Endodermal cell (in vitro differentiated cells): ENCODE results near the gene TBRG1. TPM values are rescaled to one million over a fixed set of nuclear protein-coding genes. Genes with fewer than 3 reads are reported as not detected.

ENCODE experiments used
- DNase-seq: peaks from one replicate; pipeline ENCODE4 v3.0.0-alpha.2; 2017
- H3K27ac ChIP-seq: 2 replicates; pipeline ENCODE4 v1.5.1; 2013; ENCODE audit warnings: mild to moderate bottlenecking, low read depth, low read length, moderate library complexity
- H3K27me3 ChIP-seq: 2 replicates; pipeline ENCODE4 v1.6.1; 2013; ENCODE audit warnings: mild to moderate bottlenecking, low read length, moderate library complexity; ENCODE audit not compliant: insufficient read depth, control insufficient read depth, poor library complexity, severe bottlenecking
- H3K36me3 ChIP-seq: 2 replicates; pipeline ENCODE4 v1.7.0; 2013; ENCODE audit warnings: mild to moderate bottlenecking, low read length, moderate library complexity; ENCODE audit not compliant: control insufficient read depth, insufficient read depth
- H3K4me1 ChIP-seq: one replicate; pipeline ENCODE4 v1.7.0; 2013; ENCODE audit warnings: low read length; ENCODE audit not compliant: control insufficient read depth, insufficient read depth
- H3K4me3 ChIP-seq: 2 replicates; pipeline ENCODE4 v1.5.1; 2013; ENCODE audit warnings: mild to moderate bottlenecking, low read length, moderate library complexity
- H3K9ac ChIP-seq: 2 replicates; pipeline ENCODE4 v1.6.1; 2013; ENCODE audit warnings: mild to moderate bottlenecking, low read length, moderate library complexity; ENCODE audit not compliant: poor library complexity, severe bottlenecking; ENCODE audit errors: extremely low read depth
- H3K9me3 ChIP-seq: 2 replicates; pipeline ENCODE4 v1.6.1; 2013; ENCODE audit warnings: mild to moderate bottlenecking, low read length, moderate library complexity; ENCODE audit not compliant: control insufficient read depth
- H3K27ac Mint-ChIP-seq: 2 replicates; pipeline ENCODE4 v1.8.0; 2020; ENCODE audit warnings: mixed read lengths
- H3K27me3 Mint-ChIP-seq: 2 replicates; pipeline ENCODE4 v1.8.0; 2021; ENCODE audit warnings: mild to moderate bottlenecking, mixed read lengths; ENCODE audit not compliant: insufficient read depth
- H3K36me3 Mint-ChIP-seq: 2 replicates; pipeline ENCODE4 v1.8.0; 2020; ENCODE audit warnings: low read depth, mixed read lengths
- H3K4me1 Mint-ChIP-seq: 2 replicates; pipeline ENCODE4 v1.8.0; 2020; ENCODE audit warnings: mixed read lengths
- H3K4me3 Mint-ChIP-seq: 2 replicates; pipeline ENCODE4 v1.8.0; 2020; ENCODE audit warnings: mild to moderate bottlenecking, moderate library complexity, mixed read lengths
- H3K9me3 Mint-ChIP-seq: 2 replicates; pipeline ENCODE4 v1.8.0; 2020; ENCODE audit warnings: mild to moderate bottlenecking, mixed read lengths
- WGBS, 2 experiments: methylation state at CpG; one replicate each; pipeline versions ENCODE4 v1.1.5 to v1.1.7; 2013; ENCODE audit warnings: missing lambda C conversion rate in 2 of 2, mixed read lengths in 1 of 2; ENCODE audit not compliant: insufficient coverage in 1 of 2, insufficient read length in 1 of 2; 5-methylcytosine and 5-hydroxymethylcytosine counted together
- total RNA-seq, 2 donors: library from RNA; stranded (reverse); fragmentation: NEBNext Ultra II Directional in 1 of 2; extraction: Animal tissue kit (Norgen Biotek cat#: 25700) in 1 of 2; gene quantifications; 2 replicates in 1 of 2; 3 replicates in 1 of 2; pipeline ENCODE4 v1.2.1, GENCODE V29; 2021
- TF ChIP-seq, protein P1 (sequence below): fragments of 200-600 bp; sonication (generic); conservative IDR thresholded peaks from 2 replicates; pipeline ENCODE4 v1.5.0; 2021; ENCODE audit warnings: antibody characterized with exemption, mild to moderate bottlenecking

Gene TBRG1
- total RNA-seq, 2 donors from 2014 or later = 30.9 to 31.3 TPM

GRCh38 chr11:124656774-124657630 lies 34.3 kb downstream of the TBRG1 start:
- TF ChIP-seq, protein P1, sequence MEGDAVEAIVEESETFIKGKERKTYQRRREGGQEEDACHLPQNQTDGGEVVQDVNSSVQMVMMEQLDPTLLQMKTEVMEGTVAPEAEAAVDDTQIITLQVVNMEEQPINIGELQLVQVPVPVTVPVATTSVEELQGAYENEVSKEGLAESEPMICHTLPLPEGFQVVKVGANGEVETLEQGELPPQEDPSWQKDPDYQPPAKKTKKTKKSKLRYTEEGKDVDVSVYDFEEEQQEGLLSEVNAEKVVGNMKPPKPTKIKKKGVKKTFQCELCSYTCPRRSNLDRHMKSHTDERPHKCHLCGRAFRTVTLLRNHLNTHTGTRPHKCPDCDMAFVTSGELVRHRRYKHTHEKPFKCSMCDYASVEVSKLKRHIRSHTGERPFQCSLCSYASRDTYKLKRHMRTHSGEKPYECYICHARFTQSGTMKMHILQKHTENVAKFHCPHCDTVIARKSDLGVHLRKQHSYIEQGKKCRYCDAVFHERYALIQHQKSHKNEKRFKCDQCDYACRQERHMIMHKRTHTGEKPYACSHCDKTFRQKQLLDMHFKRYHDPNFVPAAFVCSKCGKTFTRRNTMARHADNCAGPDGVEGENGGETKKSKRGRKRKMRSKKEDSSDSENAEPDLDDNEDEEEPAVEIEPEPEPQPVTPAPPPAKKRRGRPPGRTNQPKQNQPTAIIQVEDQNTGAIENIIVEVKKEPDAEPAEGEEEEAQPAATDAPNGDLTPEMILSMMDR = no peak
- DNase-seq = peak; percentile 59
- Histone ChIP-seq H3K36me3 (no peaks in the 10 kb centered on the region), H3K27ac (peak overlapping the region; percentile 68), H3K4me3 (no peak overlapping the region), H3K9ac (no peak overlapping the region), H3K27me3 (peaks cover 5% of the 10 kb centered on the region), H3K9me3 (no peaks in the 10 kb centered on the region), H3K4me1 (no peaks in the 10 kb centered on the region)
- Mint-ChIP-seq H3K27me3 (peaks cover 10% of the 10 kb centered on the region), H3K4me1 (peaks cover 4% of the 10 kb centered on the region), H3K36me3 (no peaks in the 10 kb centered on the region), H3K9me3 (no peaks in the 10 kb centered on the region), H3K27ac (no peak overlapping the region), H3K4me3 (no peak overlapping the region)
- WGBS, 2 experiments = 57 to 61% methylated on average over 9 to 16 of the region's 16 CpGs

DNA sequence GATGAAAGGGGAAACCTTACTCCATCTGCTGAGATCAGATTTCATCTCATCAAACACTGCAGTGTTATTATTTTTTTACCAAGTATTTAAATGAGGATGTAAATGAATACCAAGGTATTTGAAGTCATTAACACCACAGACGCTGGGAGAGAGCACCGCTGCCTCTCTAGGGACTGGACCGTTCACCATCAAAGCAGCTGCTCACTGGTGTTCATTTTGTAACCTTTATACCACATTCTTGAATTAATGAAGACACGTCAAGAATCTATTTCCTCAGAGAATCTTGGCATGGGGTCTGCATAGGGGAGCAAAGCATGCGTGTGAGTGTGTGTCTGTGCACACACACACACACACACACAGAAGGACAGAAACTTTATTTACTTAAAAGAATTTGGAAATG lies 35.2 kb downstream of the TBRG1 start:
- WGBS, 2 experiments = 73 to 75% methylated on average over 3 to 5 of the region's 5 CpGs
- H3K27me3 ChIP-seq = peaks cover 5% of the 10 kb centered on the region
- Mint-ChIP-seq H3K4me1 (peaks cover 4% of the 10 kb centered on the region), H3K36me3 (no peaks in the 10 kb centered on the region), H3K27ac (no peak overlapping the region), H3K9me3 (no peaks in the 10 kb centered on the region), H3K27me3 (peaks cover 6% of the 10 kb centered on the region), H3K4me3 (no peak overlapping the region)
- no peaks in the 10 kb centered on the region for H3K4me1 ChIP-seq
- H3K9me3 ChIP-seq = no peaks in the 10 kb centered on the region
- no peak for DNase-seq
- H3K36me3 ChIP-seq = no peaks in the 10 kb centered on the region
- no peak overlapping the region for H3K4me3 ChIP-seq
- no peak overlapping the region for H3K9ac ChIP-seq
- TF ChIP-seq, protein P1 = no peak
- no peak overlapping the region for H3K27ac ChIP-seq

GRCh38 chr11:124658501-124658900 lies 35.8 kb downstream of the TBRG1 start:
- H3K4me3 Mint-ChIP-seq = no peak overlapping the region
- H3K4me1 ChIP-seq = no peaks in the 10 kb centered on the region
- no peak overlapping the region for H3K9ac ChIP-seq
- H3K36me3 Mint-ChIP-seq = no peaks in the 10 kb centered on the region
- H3K4me1 Mint-ChIP-seq = peaks cover 4% of the 10 kb centered on the region
- H3K4me3 ChIP-seq = no peak overlapping the region
- no peak overlapping the region for H3K27ac Mint-ChIP-seq
- 84 to 86% methylated on average over 1 to 3 of the region's 3 CpGs for WGBS, 2 experiments
- no peaks in the 10 kb centered on the region for H3K9me3 Mint-ChIP-seq
- no peaks in the 10 kb centered on the region for H3K36me3 ChIP-seq
- H3K27me3 ChIP-seq = peaks cover 5% of the 10 kb centered on the region
- H3K9me3 ChIP-seq = no peaks in the 10 kb centered on the region
- TF ChIP-seq, protein P1 = no peak
- no peak for DNase-seq
- peak overlapping the region; percentile 7 for H3K27ac ChIP-seq
- H3K27me3 Mint-ChIP-seq = peaks cover 1% of the 10 kb centered on the region
